Measurements from ENCODE around the gene KCNA10.
"Not testable (repeated sequence)": the region's sequence is repeated elsewhere in the genome, so short reads cannot be mapped to it uniquely, and the experiment has no call there.

Gene KCNA10

DNA sequence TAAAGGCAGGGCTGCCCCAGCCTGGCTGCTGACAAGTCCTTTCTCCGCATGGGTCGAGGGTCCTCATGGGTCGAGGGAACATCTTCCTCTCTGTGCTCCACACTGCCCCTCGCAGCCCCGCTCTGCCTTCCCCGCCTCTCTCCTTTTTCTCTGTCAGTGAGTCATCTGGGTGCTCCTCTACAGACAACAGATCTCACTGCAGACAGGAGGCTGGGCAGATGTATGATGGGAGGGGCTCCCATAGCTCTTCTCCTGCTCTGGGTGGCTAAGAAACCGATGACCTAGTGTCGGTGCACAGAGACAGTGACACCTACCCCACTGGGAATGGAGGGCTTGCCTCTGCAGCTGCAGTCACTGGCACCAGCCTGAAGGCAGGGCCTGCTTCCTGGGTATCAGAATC lies 5.5 kb downstream of the KCNA10 start:
- TF ChIP-seq CTCF (IDR thresholded peaks at IDR 0.05; ENCODE audit: insufficient read depth, low read depth, low read length, missing control alignments), result no peak
- H3K4me3 ChIP-seq (ENCODE audit: low read length), result no peak overlapping the region
- peak; percentile 30 for DNase-seq (ENCODE audit: low read depth)

GRCh38 chr1:110511436-110511835 lies 7.5 kb downstream of the KCNA10 start:
- H3K4me3 ChIP-seq (ENCODE audit: low read length), result no peak overlapping the region
- no peak for TF ChIP-seq CTCF (IDR thresholded peaks at IDR 0.05; ENCODE audit: insufficient read depth, low read depth, low read length, missing control alignments)
- no peak for DNase-seq (ENCODE audit: low read depth)

- DNase-seq (ENCODE audit: low read depth); H3K4me3 ChIP-seq (ENCODE audit: low read length): not testable (repeated sequence)
Observed at GRCh38 chr1:110510921-110511320, 8.1 kb downstream of the KCNA10 start.

- H3K4me3 ChIP-seq (ENCODE audit: low read length), result no peak overlapping the region
- DNase-seq (ENCODE audit: low read depth), result no peak
- no peak for TF ChIP-seq CTCF (IDR thresholded peaks at IDR 0.05; ENCODE audit: insufficient read depth, low read depth, low read length, missing control alignments)
Observed at GRCh38 chr1:110509655-110510054, 9.3 kb downstream of the KCNA10 start.

GRCh38 chr1:110508028-110508940 lies 10.7 kb downstream of the KCNA10 start:
- no peak overlapping the region for H3K4me3 ChIP-seq (ENCODE audit: low read length)
- no peak for TF ChIP-seq CTCF (IDR thresholded peaks at IDR 0.05; ENCODE audit: insufficient read depth, low read depth, low read length, missing control alignments)
- DNase-seq (ENCODE audit: low read depth), result peak; percentile 29

DNA sequence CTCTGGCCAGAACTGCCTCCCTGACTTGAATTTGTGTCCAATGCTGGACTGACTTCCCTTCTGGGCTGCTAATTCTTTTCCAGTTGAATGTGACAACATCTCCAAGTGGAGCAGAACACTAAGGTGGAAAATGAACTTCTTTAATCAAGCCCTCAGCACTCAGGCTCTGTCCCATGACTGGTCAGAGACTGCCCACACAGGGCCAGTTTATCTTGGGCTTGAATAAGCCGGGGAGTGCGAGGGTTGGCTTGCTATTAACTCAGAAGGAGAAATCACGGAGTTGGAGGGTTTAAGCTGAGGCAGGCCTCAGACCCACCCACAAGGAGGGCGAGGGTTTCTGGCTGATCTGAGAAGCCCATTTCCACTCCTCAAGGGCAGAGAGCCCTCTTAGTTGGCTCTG lies 12.4 kb downstream of the KCNA10 start:
- no peak for DNase-seq (ENCODE audit: low read depth)
- H3K4me3 ChIP-seq (ENCODE audit: low read length), result no peak overlapping the region
- TF ChIP-seq CTCF (IDR thresholded peaks at IDR 0.05; ENCODE audit: insufficient read depth, low read depth, low read length, missing control alignments), result no peak

- no peak for TF ChIP-seq CTCF (IDR thresholded peaks at IDR 0.05; ENCODE audit: insufficient read depth, low read depth, low read length, missing control alignments)
- no peak overlapping the region for H3K4me3 ChIP-seq (ENCODE audit: low read length)
- DNase-seq (ENCODE audit: low read depth), result no peak
Observed at GRCh38 chr1:110505596-110505995, 13.4 kb downstream of the KCNA10 start.
